ENCODE measurements around the gene NXF3.
"Not testable (repeated sequence)": the region's sequence is repeated elsewhere in the genome, so short reads cannot be mapped to it uniquely, and the experiment has no call there.

GRCh38 chrX:103116970-103117369 is 24.0 kb upstream of the NXF3 start:
- TF ChIP-seq POLR2A, CTCF (IDR thresholded peaks at IDR 0.05): not testable (repeated sequence)
